Endothelial cell of umbilical vein (primary cell): ENCODE measurements around the gene CLSTN1. TPM values are rescaled to one million over a fixed set of nuclear protein-coding genes. Genes with fewer than 3 reads are reported as not detected.

Experiments used
- BruUV-seq: library from RNA; stranded (reverse); fragments of 400-500 nt; replicated peaks from 2 replicates; lab custom pipeline; 2021; lab: Mats Ljungman, UMichigan
- CTCF ChIA-PET: fragments of 300-600, 350-600 bp; sonication (Branson Sonifier 250); formaldehyde crosslinking; loops from one replicate; lab custom pipeline; 2021; ENCODE audit warnings: antibody characterized with exemption, inconsistent platforms; lab: Charles Lee
- POLR2A ChIA-PET: fragments of 300-600, 350-600 bp; sonication (Branson Sonifier 250); formaldehyde crosslinking; loops from one replicate; lab custom pipeline; 2021; ENCODE audit warnings: antibody characterized with exemption, inconsistent platforms; lab: Charles Lee
- DNase-seq: peaks from one replicate; pipeline ENCODE4 v3.0.0-alpha.2; 2011; ENCODE audit warnings: low read depth, low spot score
- FAIRE-seq: peaks from 2 replicates; lab custom pipeline; 2011; peaks lifted over from hg19 to GRCh38; lab: Jason Lieb, UNC
- H2AFZ ChIP-seq: 2 replicates; pipeline ENCODE4 v1.6.0; 2012; ENCODE audit warnings: low read depth, low read length, control low read depth, inconsistent platforms
- H3K27ac ChIP-seq: 2 replicates; pipeline ENCODE4 v1.5.1; 2011; ENCODE audit warnings: low read depth, mild to moderate bottlenecking, control low read depth, low read length, moderate library complexity; ENCODE audit not compliant: insufficient read depth
- H3K27me3 ChIP-seq, 2 experiments: 2 replicates each; pipeline versions ENCODE4 v1.6.0 to v1.6.1; 2011; ENCODE audit warnings: low read length in 2 of 2, mixed read lengths in 1 of 2; ENCODE audit not compliant: control insufficient read depth in 2 of 2, insufficient read depth in 2 of 2
- H3K36me3 ChIP-seq, 2 experiments: 2 replicates in 1 of 2; 3 replicates in 1 of 2; pipeline ENCODE4 v1.5.1; 2011; ENCODE audit warnings: low read length in 2 of 2, mild to moderate bottlenecking in 1 of 2, moderate library complexity in 1 of 2; ENCODE audit not compliant: control insufficient read depth in 2 of 2, insufficient read depth in 2 of 2; ENCODE audit errors: extremely low read depth in 1 of 2
- H3K4me1 ChIP-seq: 3 replicates; pipeline ENCODE4 v1.5.1; 2011; ENCODE audit warnings: mild to moderate bottlenecking, low read length; ENCODE audit not compliant: control insufficient read depth, insufficient read depth; ENCODE audit errors: extremely low read depth
- H3K4me2 ChIP-seq: 2 replicates; pipeline ENCODE4 v1.6.1; 2011; ENCODE audit warnings: low read length, control low read depth, mixed read lengths; ENCODE audit not compliant: insufficient read depth
- H3K4me3 ChIP-seq, 3 experiments: fragments of 200-600 bp in 1 of 3; sonication (generic), shearing (Covaris generic) in 1 of 3; replicated peaks in 1 of 3; 2 replicates each; pipeline ENCODE4 v1.5.1; 2011 to 2016; ENCODE audit warnings: control low read depth in 3 of 3, low read length in 3 of 3, mild to moderate bottlenecking in 2 of 3, inconsistent platforms in 1 of 3, low read depth in 1 of 3, moderate library complexity in 1 of 3; ENCODE audit not compliant: insufficient read depth in 1 of 3
- H3K79me2 ChIP-seq: 2 replicates; pipeline ENCODE4 v1.6.0; 2012; ENCODE audit warnings: low read length, inconsistent platforms; ENCODE audit not compliant: control insufficient read depth, insufficient read depth
- H3K9ac ChIP-seq: replicated peaks from 2 replicates; pipeline ENCODE3; 2011; ENCODE audit warnings: low read length, control low read depth; ENCODE audit not compliant: insufficient read depth; ENCODE audit errors: extremely low read depth
- H3K9me1 ChIP-seq: replicated peaks from 3 replicates; pipeline ENCODE4 v1.6.0; 2011; ENCODE audit warnings: mild to moderate bottlenecking, low read length; ENCODE audit not compliant: control insufficient read depth, insufficient read depth; ENCODE audit errors: extremely low read depth
- H3K9me3 ChIP-seq: replicated peaks from 2 replicates; pipeline ENCODE4 v1.5.1; 2012; ENCODE audit warnings: low read length, inconsistent platforms; ENCODE audit not compliant: control insufficient read depth, insufficient read depth
- H4K20me1 ChIP-seq: replicated peaks from 2 replicates; pipeline ENCODE3; 2011; ENCODE audit warnings: mild to moderate bottlenecking, low read length; ENCODE audit not compliant: control insufficient read depth, insufficient read depth; ENCODE audit errors: extremely low read depth
- CTCF ChIP-seq, 2 donors: IDR thresholded peaks; 1 replicate in 1 of 2; 2 replicates in 1 of 2; pipeline ENCODE4 v1.5.1; 2011; ENCODE audit warnings: low read length in 2 of 2, mild to moderate bottlenecking in 2 of 2, moderate library complexity in 2 of 2, control low read depth in 1 of 2, inconsistent platforms in 1 of 2, low read depth in 1 of 2; ENCODE audit not compliant: insufficient read depth in 1 of 2; ENCODE audit errors: extremely low read depth in 1 of 2
- EZH2 ChIP-seq: IDR thresholded peaks from 2 replicates; pipeline ENCODE4 v1.6.1; 2012; ENCODE audit warnings: borderline replicate concordance, low read depth, mild to moderate bottlenecking, moderate library complexity, low read length, inconsistent platforms; ENCODE audit not compliant: severe bottlenecking
- FOS ChIP-seq: IDR thresholded peaks from 2 replicates; pipeline ENCODE4 v1.6.1; 2011; ENCODE audit warnings: mild to moderate bottlenecking, low read length, moderate library complexity, borderline replicate concordance; ENCODE audit not compliant: insufficient read depth
- GATA2 ChIP-seq: IDR thresholded peaks from 2 replicates; pipeline ENCODE4 v1.7.0; 2011; ENCODE audit warnings: low read depth, mild to moderate bottlenecking, moderate library complexity, mixed read lengths, low read length; ENCODE audit not compliant: insufficient read length, insufficient read depth
- JUN ChIP-seq: IDR thresholded peaks from 2 replicates; pipeline ENCODE4 v1.6.1; 2011; ENCODE audit warnings: borderline replicate concordance, low read depth; ENCODE audit not compliant: insufficient read length, insufficient read depth
- MAX ChIP-seq: IDR thresholded peaks from 2 replicates; pipeline ENCODE4 v1.6.1; 2011; ENCODE audit not compliant: insufficient read depth, insufficient read length
- MYC ChIP-seq: IDR thresholded peaks from one replicate; pipeline ENCODE4 v1.6.1; 2011; ENCODE audit warnings: mild to moderate bottlenecking, low read depth, low read length
- POLR2A ChIP-seq: IDR thresholded peaks from 2 replicates; pipeline ENCODE4 v1.6.1; 2012; ENCODE audit warnings: low read depth, mild to moderate bottlenecking, control low read depth, low read length
- POLR2AphosphoS5 ChIP-seq: IDR thresholded peaks from 2 replicates; pipeline ENCODE4 v1.6.1; 2012; ENCODE audit warnings: low read depth, mild to moderate bottlenecking, control low read depth, low read length, moderate library complexity; ENCODE audit not compliant: insufficient read depth
- dilution Hi-C: fragments of 300-500 bp; cut with MboI; formaldehyde crosslinking; loops from one replicate; pipeline ENCODE4 v1.15.0; 2019; ENCODE audit warnings: low sequenced_read_pairs; ENCODE audit not compliant: extremely low pct_ligation_motif_present
- intact Hi-C: fragments of 100-400 bp; cut with micrococcal nuclease; formaldehyde crosslinking; loops from one replicate; pipeline ENCODE4 v1.10.0; 2022
- polyA plus RNA-seq, 4 experiments: library from polyadenylated mRNA; depleted of rRNA in 3 of 4; stranded (reverse) in 3 of 4; unstranded in 1 of 4; fragments of >200 nt; gene quantifications; 2 replicates each; pipeline versions ENCODE4 v1.2.1 to v1.2.3, GENCODE V29; 2011 to 2012; ENCODE audit warnings: missing spikeins in 1 of 4
- total RNA-seq: library from RNA; stranded (reverse); gene quantifications from 2 replicates; pipeline ENCODE4 v1.2.3, GENCODE V29; 2021

CLSTN1 gene
- total and polyA plus RNA-seq, 2 donors (not counting 3 experiments of a cell fraction or from before 2014, with no cell fraction given): 49.1 to 130 TPM

- POLR2A ChIA-PET: no interaction called here
- DNase-seq: no peak
Observed at GRCh38 chr1:9844106-9844505, 20.3 kb upstream of the CLSTN1 start.

More at GRCh38 chr1:9844106-9844505, 20.3 kb upstream of the CLSTN1 start:
- Histone ChIP-seq H3K4me3 (no peak overlapping the region), H4K20me1 (no peaks in the 10 kb centered on the region), H2AFZ (no peak overlapping the region), H3K9ac (no peak overlapping the region), H3K36me3 (no peaks in the 10 kb centered on the region), H3K27ac (no peak overlapping the region), H3K27me3 (no peaks in the 10 kb centered on the region), H3K4me1 (no peaks in the 10 kb centered on the region), H3K4me2 (no peak overlapping the region), H3K9me1 (no peaks in the 10 kb centered on the region), H3K9me3 (no peaks in the 10 kb centered on the region), H3K79me2 (no peaks in the 10 kb centered on the region)
- CTCF ChIA-PET: no interaction called here
- BruUV-seq: no TSS peak
- dilution Hi-C loops (no loop called here), intact Hi-C loops (no loop called here)
- FAIRE-seq: no peak
- TF ChIP-seq MAX (no peak), GATA2 (no peak), POLR2A (no peak), FOS (no peak), CTCF (IDR thresholded peaks at IDR 0.05; ENCODE audit: extremely low read depth in 1 of 2, insufficient read depth in 1 of 2, low read depth in 1 of 2, low read length in 2 of 2) (no peak), JUN (no peak), MYC (no peak), EZH2 (no peak), POLR2AphosphoS5 (no peak)
